Psoas muscle (tissue), 8 donors: Measurements from ENCODE around the gene GABRG2. TPM values are rescaled to one million over a fixed set of nuclear protein-coding genes. Genes with fewer than 3 reads are reported as not detected.

Source experiments
- ATAC-seq, 4 donors: fragments of 200-7000 bp; cut with Tn5 transposase; one replicate each; pipeline ENCODE4 v1.9.1; 2020; ENCODE audit warnings: moderate library complexity in 3 of 4, mild to moderate bottlenecking in 2 of 4
- DNase-seq, 2 donors: peaks; one replicate each; pipeline ENCODE4 v3.0.0-alpha.2; 2020
- H3K27ac ChIP-seq: fragments of 200-600 bp; one replicate; pipeline ENCODE4 v1.8.0; 2022
- H3K27me3 ChIP-seq, 3 donors: fragments of 200-600 bp in 1 of 3; one replicate each; pipeline versions ENCODE4 v1.6.1 to v1.8.0; 2013 to 2022; ENCODE audit warnings: low read length in 2 of 3, mild to moderate bottlenecking in 2 of 3, moderate library complexity in 1 of 3; ENCODE audit not compliant: insufficient read depth in 3 of 3
- H3K36me3 ChIP-seq, 2 donors: fragments of 200-600 bp in 1 of 2; one replicate each; pipeline versions ENCODE4 v1.6.1 to v1.8.0; 2013 to 2022; ENCODE audit warnings: low read depth in 1 of 2, mild to moderate bottlenecking in 1 of 2, moderate library complexity in 1 of 2; ENCODE audit not compliant: insufficient read depth in 1 of 2
- H3K4me1 ChIP-seq: fragments of 200-600 bp; one replicate; pipeline ENCODE4 v1.8.0; 2022
- H3K4me3 ChIP-seq: fragments of 200-600 bp; one replicate; pipeline ENCODE4 v1.8.0; 2022; ENCODE audit warnings: mild to moderate bottlenecking
- H3K9me3 ChIP-seq: fragments of 200-600 bp; one replicate; pipeline ENCODE4 v1.8.0; 2022
- CTCF ChIP-seq: fragments of 200-600 bp; IDR thresholded peaks from one replicate; pipeline ENCODE4 v1.8.0; 2022; ENCODE audit warnings: antibody characterized with exemption
- WGBS, 3 donors: extraction: QIAGEN DNeasy Blood & Tissue Kit; methylation state at CpG; one replicate each; pipeline versions ENCODE4 v1.1.6 to v1.1.7; 2013; 5-methylcytosine and 5-hydroxymethylcytosine counted together
- intact Hi-C, 2 donors: fragments of 100-400 bp; cut with DNase I; formaldehyde crosslinking; loops; one replicate each; pipeline versions ENCODE4 v1.11.0 to v1.14.2; 2022
- polyA plus RNA-seq, 3 donors: library from polyadenylated mRNA; stranded (reverse); fragments of 200-250 nt; gene quantifications; one replicate each; pipeline ENCODE4 v1.2.3, GENCODE V29; 2013
- total RNA-seq, 4 donors: library from RNA; stranded (reverse); fragmentation: NEBNext Ultra II Directional in 2 of 4; extraction: Animal tissue kit (Norgen Biotek cat#: 25700) in 2 of 4; gene quantifications; one replicate each; pipeline versions ENCODE4 v1.2.1 to v1.2.4, GENCODE V29; 2021 to 2023
- donor health status: healthy with polysubstance abuse.
- donor health status: DM: no; HTN: no; CAD: no; lungs with moderate emphysema.
- donor health status: Bipolar disorder and iron deficiency.
- donor health status: healthy.
- donor health status: DM: yes; HTN: yes; CAD: no.
- donor health status: DM: no; HTN: no; CAD: no.
- donor health status: DM: no; HTN: no; CAD: no.
- donor health status: DM: yes; HTN: yes; CAD: no.

The GABRG2 gene
- total and polyA plus RNA-seq, 7 donors: 0.03 TPM; not detected in 6

DNA sequence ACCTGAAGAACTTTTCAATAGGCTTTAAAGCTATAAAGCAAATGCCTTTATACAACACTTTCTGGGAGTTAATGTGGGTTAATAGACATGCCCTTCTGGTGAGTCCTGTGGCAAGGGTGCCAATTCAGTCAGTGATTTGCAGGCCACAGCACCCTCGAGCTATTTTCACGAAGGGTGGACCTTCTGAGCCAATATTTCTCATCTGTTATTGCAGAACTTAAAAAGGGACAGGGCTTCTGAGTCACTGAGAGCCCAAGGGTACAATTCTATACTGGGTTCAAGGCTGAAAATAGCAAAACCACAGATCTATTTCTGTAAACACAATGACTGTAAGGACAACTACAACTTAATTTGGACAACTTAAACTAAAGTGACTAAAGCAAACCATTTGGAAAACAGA is 92.8 kb downstream of the GABRG2 start:
- no peak for TF ChIP-seq CTCF
- no peak for DNase-seq
- H3K9me3 ChIP-seq: no peaks in the 10 kb centered on the region
- 43 to 56% (median 51%) methylated on average over 2 of the region's 2 CpGs for WGBS, 3 donors
- no peaks in the 10 kb centered on the region for H3K27me3 ChIP-seq
- no peak for ATAC-seq
- H3K4me3 ChIP-seq: no peak overlapping the region
- H3K36me3 ChIP-seq: no peaks in the 10 kb centered on the region
- intact Hi-C loops: no loop called here
- H3K4me1 ChIP-seq: no peaks in the 10 kb centered on the region
- H3K27ac ChIP-seq: no peak overlapping the region

DNA sequence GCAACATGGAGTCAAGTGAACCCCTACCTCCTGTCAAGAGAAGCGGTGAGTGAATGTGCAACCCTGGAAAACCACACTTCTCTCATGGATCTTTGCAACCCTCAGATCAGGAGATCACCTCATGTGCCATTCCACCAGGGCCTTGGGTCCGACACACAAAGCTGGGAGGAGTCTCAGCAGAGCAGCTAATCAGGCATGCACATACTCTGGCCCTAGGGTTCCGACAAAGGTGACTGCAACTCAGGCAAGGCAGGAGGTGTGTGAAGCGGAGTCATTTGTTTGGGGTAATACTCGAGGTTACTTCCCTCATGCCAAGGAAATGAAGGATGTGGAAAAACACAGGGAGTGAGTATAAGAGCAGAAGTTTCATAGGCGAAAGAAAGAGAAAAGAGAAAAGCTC is 96.1 kb downstream of the GABRG2 start:
- no peaks in the 10 kb centered on the region for H3K4me1 ChIP-seq
- H3K36me3 ChIP-seq: no peaks in the 10 kb centered on the region
- ATAC-seq (no peak), DNase-seq (no peak)
- no peak for TF ChIP-seq CTCF
- 66 to 74% (median 70%) methylated on average over 6 of the region's 6 CpGs for WGBS, 3 donors
- H3K9me3 ChIP-seq: no peaks in the 10 kb centered on the region
- H3K27me3 ChIP-seq: no peaks in the 10 kb centered on the region
- H3K27ac ChIP-seq: no peak overlapping the region
- intact Hi-C loops: no loop called here
- H3K4me3 ChIP-seq: no peak overlapping the region

DNA sequence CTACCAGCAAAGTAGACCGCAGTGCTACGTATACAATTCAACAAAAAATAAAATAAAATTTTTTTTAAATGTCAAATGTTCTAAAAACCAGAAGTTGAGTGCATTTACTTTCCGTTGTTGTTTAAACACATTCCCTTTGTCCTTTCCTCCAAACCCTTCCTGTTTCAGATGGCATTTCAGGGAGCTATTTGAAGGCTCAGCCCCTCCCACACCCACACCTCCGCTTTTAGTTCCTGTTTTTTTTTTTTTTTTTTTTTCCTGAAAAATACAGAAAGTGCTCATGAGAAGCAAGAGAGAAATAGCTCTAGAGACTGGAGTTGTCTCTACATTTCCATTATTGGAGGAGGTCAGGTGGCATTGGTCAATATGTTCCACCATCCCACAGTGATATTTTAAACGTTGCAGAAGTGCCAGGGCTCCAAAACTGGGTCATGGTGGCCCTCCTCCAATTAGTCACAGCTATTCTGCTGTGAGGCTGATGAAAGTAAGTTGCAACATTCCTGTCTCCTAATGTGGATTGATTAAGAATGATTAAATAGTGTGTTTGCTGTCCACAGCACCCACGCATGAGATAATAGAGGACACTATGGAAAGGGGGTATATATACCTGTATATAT is 106.9 kb downstream of the GABRG2 start:
- Histone ChIP-seq H3K27ac (no peak overlapping the region), H3K4me1 (no peaks in the 10 kb centered on the region), H3K4me3 (no peak overlapping the region), H3K9me3 (no peaks in the 10 kb centered on the region), H3K27me3 (no peaks in the 10 kb centered on the region), H3K36me3 (no peaks in the 10 kb centered on the region)
- intact Hi-C loops: no loop called here
- DNase-seq (no peak), ATAC-seq (no peak)
- no peak for TF ChIP-seq CTCF
- WGBS, 3 donors: 63 to 66% (median 66%) methylated on average over 6 of the region's 6 CpGs

DNA sequence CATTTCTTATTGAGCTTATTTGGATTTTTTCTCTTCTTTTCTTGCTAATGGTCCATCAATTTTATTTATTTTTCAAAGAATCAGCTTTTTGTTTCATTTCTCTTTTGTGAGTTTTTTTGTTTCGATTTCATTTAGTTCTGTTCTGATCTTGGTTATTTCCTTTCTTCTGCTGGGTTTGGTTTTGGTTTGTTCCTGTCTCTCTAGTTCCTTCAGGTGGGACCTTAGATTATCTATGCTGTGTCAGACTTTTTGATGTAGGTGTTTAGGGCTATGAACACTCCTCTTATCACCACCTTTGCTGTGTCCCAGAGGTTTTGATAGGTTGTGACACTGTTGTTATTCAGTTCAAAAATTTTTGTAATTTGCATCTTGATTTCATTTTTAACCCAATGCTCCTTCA is 119.8 kb downstream of the GABRG2 start:
- Histone ChIP-seq H3K27me3 (no peaks in the 10 kb centered on the region), H3K27ac (no peak overlapping the region), H3K9me3 (peaks cover 2% of the 10 kb centered on the region), H3K4me3 (no peak overlapping the region), H3K4me1 (no peaks in the 10 kb centered on the region), H3K36me3 (no peaks in the 10 kb centered on the region)
- DNase-seq (no peak), ATAC-seq (no peak)
- no peak for TF ChIP-seq CTCF
- WGBS, 3 donors: 67 to 84% (median 75%) methylated on average over 1 of the region's 1 CpG
- intact Hi-C loops: no loop called here

DNA sequence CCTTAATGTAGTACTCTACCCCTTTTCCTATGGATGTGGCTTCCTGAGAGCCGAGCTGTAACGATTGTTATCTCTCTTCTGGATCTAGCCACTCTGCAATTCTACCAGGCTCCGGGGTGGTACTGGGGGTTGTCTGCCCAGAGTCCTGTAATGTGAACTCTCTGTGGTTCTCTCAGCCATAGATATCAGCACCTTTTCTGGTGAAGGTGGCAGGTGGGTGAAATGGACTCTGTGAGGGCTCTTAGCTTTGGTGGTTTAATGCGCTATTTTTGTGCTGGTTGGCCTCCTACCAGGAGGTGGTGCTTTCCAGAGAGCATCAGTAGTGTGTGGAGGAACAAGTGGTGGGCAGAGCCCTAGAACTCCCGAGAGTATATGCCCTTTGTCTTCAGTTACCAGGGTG is 122.1 kb downstream of the GABRG2 start:
- no peak for TF ChIP-seq CTCF
- intact Hi-C loops: no loop called here
- H3K36me3 ChIP-seq: no peaks in the 10 kb centered on the region
- WGBS, 3 donors: 73 to 82% (median 79%) methylated on average over 5 of the region's 5 CpGs
- no peak for ATAC-seq
- H3K27me3 ChIP-seq: no peaks in the 10 kb centered on the region
- no peak for DNase-seq
- H3K4me3 ChIP-seq: no peak overlapping the region
- no peaks in the 10 kb centered on the region for H3K4me1 ChIP-seq
- H3K27ac ChIP-seq: no peak overlapping the region
- no peaks in the 10 kb centered on the region for H3K9me3 ChIP-seq
